Natural killer cell (primary cell): Measurements from ENCODE around the gene OR2AE1. TPM values are rescaled to one million over a fixed set of nuclear protein-coding genes. Genes with fewer than 3 reads are reported as not detected.

Experiments used
- ATAC-seq, 3 donors: fragments of 150-1000 bp in 2 of 3; fragments of 200-7000 bp in 1 of 3; cut with Tn5 transposase; 1 replicate in 1 of 3; 2 replicates in 2 of 3; pipeline ENCODE4 v1.10.0; 2021; ENCODE audit warnings: mild to moderate bottlenecking in 2 of 3, moderate library complexity in 2 of 3
- DNase-seq, 2 donors: peaks; one replicate each; pipeline versions ENCODE4 v3.0.0 to v3.0.0-alpha.2; 2013 to 2021; ENCODE audit warnings: mixed read lengths in 1 of 2
- H3K27ac ChIP-seq: one replicate; pipeline ENCODE4 v1.5.1; 2013; ENCODE audit warnings: mild to moderate bottlenecking, low read length
- H3K27me3 ChIP-seq: one replicate; pipeline ENCODE4 v1.6.1; 2013; ENCODE audit warnings: low read length; ENCODE audit not compliant: control insufficient read depth, insufficient read depth
- H3K36me3 ChIP-seq: one replicate; pipeline ENCODE4 v1.6.1; 2013; ENCODE audit warnings: low read length; ENCODE audit not compliant: control insufficient read depth, insufficient read depth
- H3K4me1 ChIP-seq: one replicate; pipeline ENCODE4 v1.6.1; 2013; ENCODE audit warnings: low read length; ENCODE audit not compliant: control insufficient read depth, insufficient read depth
- H3K4me3 ChIP-seq: one replicate; pipeline ENCODE4 v1.5.1; 2013; ENCODE audit warnings: low read length
- H3K9me3 ChIP-seq: one replicate; pipeline ENCODE4 v1.6.1; 2013; ENCODE audit warnings: low read length; ENCODE audit not compliant: control insufficient read depth, insufficient read depth
- H3K27ac Mint-ChIP-seq, 2 donors: one replicate each; pipeline ENCODE4 v1.8.0; 2022; ENCODE audit warnings: mild to moderate bottlenecking in 2 of 2, mixed read lengths in 2 of 2, moderate library complexity in 1 of 2
- H3K27me3 Mint-ChIP-seq, 2 donors: one replicate each; pipeline ENCODE4 v1.8.0; 2022; ENCODE audit warnings: low read depth in 2 of 2, mixed read lengths in 2 of 2
- H3K36me3 Mint-ChIP-seq: one replicate; pipeline ENCODE4 v1.8.0; 2022; ENCODE audit warnings: mixed read lengths
- H3K4me1 Mint-ChIP-seq, 2 donors: one replicate each; pipeline ENCODE4 v1.8.0; 2022; ENCODE audit warnings: mixed read lengths in 2 of 2
- H3K4me3 Mint-ChIP-seq: one replicate; pipeline ENCODE4 v1.8.0; 2022; ENCODE audit warnings: mild to moderate bottlenecking, moderate library complexity, mixed read lengths
- H3K9me3 Mint-ChIP-seq, 2 donors: one replicate each; pipeline ENCODE4 v1.8.0; 2022; ENCODE audit warnings: mixed read lengths in 2 of 2
- WGBS: methylation state at CpG from one replicate; pipeline ENCODE4 v1.1.7; 2013; ENCODE audit warnings: missing lambda C conversion rate; ENCODE audit not compliant: insufficient coverage; 5-methylcytosine and 5-hydroxymethylcytosine counted together
- intact Hi-C: fragments of 100-400 bp; cut with micrococcal nuclease; formaldehyde crosslinking; loops from one replicate; pipeline ENCODE4 v1.14.2; 2022
- total RNA-seq, 4 donors: library from RNA; stranded (reverse); fragments of 120-200 nt in 1 of 4; gene quantifications; one replicate each; pipeline versions ENCODE4 v1.2.3 to v1.2.4, GENCODE V29; 2013 to 2022
- TF ChIP-seq, protein P1 (sequence below): fragments of 200-600 bp; IDR thresholded peaks from one replicate; pipeline ENCODE4 v1.8.0; 2022; ENCODE audit warnings: antibody characterized with exemption

OR2AE1 gene
- total RNA-seq, 3 donors from 2014 or later (not counting 1 experiment from before 2014, with no cell fraction given) = not detected

DNA sequence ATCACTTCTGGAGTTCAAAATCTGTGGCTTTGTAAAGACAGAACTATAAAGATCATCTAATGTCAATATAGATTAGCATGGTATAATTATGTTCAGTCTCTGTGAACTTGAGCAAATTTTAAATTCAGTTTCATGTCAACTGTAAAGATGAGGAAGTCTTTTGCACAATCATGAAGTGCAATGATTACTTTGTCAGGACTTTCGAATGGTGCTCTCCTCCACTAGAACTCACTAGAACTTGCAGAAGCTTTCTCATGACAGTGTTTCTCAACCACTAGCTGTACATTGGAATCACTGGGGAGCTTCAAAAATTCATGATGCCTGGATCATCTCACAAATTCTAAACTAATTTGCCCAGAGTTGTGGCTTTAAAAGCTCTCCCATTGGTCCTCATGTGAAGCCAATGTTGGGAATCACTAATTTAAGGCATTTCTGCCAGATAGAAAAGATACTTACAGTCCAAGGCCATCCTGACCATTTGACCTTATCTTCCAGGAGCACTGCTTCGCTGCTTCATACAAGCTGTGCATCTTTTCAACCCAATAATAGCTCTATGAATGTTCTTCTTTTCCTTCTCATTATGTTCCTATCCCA is 12.9 kb downstream of the OR2AE1 start:
- Histone ChIP-seq H3K27me3 (peaks cover 5% of the 10 kb centered on the region), H3K4me3 (no peak overlapping the region), H3K4me1 (no peaks in the 10 kb centered on the region), H3K9me3 (no peaks in the 10 kb centered on the region), H3K36me3 (no peaks in the 10 kb centered on the region), H3K27ac (no peak overlapping the region)
- Mint-ChIP-seq H3K27me3 (peaks cover 21 to 32% of the 10 kb centered on the region in 2 donors), H3K9me3 (peaks cover 4% of the 10 kb centered on the region in 2 donors), H3K4me1 (no peaks in the 10 kb centered on the region), H3K27ac (no peak overlapping the region), H3K4me3 (no peak overlapping the region), H3K36me3 (no peaks in the 10 kb centered on the region)
- TF ChIP-seq, protein P1, sequence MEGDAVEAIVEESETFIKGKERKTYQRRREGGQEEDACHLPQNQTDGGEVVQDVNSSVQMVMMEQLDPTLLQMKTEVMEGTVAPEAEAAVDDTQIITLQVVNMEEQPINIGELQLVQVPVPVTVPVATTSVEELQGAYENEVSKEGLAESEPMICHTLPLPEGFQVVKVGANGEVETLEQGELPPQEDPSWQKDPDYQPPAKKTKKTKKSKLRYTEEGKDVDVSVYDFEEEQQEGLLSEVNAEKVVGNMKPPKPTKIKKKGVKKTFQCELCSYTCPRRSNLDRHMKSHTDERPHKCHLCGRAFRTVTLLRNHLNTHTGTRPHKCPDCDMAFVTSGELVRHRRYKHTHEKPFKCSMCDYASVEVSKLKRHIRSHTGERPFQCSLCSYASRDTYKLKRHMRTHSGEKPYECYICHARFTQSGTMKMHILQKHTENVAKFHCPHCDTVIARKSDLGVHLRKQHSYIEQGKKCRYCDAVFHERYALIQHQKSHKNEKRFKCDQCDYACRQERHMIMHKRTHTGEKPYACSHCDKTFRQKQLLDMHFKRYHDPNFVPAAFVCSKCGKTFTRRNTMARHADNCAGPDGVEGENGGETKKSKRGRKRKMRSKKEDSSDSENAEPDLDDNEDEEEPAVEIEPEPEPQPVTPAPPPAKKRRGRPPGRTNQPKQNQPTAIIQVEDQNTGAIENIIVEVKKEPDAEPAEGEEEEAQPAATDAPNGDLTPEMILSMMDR = no peak
- intact Hi-C loops = no loop called here
- ATAC-seq = no peak
- 58% methylated on average over 2 of the region's 2 CpGs for WGBS
- DNase-seq = no peak

DNA sequence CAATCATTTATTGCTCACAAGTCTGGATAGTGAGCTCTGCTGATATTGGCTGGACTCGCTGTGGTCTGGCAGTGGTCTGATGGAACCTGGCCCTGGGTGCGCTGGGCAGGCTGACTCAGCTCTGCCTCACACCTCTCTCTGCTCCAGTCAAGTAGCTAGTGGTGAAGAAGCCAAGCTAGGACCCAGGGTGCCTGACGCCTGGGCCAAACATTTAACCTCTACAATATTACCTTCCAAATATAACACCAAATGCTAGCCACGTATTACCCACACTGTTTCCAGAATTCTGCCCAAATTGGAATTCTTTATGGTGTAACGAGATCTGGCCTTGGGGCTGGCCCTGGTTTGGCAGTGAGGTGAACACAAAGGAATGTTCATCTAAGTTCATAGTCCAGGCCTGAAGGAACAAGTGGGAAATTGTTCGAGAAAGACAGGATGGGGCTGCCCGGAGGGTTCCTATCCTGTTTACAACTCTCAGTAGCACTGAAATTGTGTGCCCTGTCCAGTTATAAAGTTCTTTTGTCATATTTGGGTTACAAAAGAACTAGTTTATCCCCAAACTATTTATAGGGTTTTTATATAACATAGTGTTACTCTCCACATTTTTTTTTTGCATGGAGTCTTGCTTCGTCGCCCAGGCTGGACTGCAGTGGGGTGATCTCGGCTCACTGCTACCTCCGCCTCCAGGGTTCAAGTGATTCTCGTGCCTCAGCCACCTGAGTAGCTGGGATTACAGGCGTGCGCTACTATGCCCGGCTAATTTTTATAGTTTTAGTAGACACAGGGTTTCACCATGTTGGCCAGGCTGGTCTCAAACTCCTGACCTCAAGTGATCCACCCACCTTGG is 16.3 kb downstream of the OR2AE1 start:
- Mint-ChIP-seq H3K36me3 (no peaks in the 10 kb centered on the region), H3K4me3 (no peak overlapping the region), H3K4me1 (no peaks in the 10 kb centered on the region), H3K27ac (no peak overlapping the region), H3K9me3 (no peaks in the 10 kb centered on the region), H3K27me3 (peaks cover 19 to 25% of the 10 kb centered on the region in 2 donors)
- 88% methylated on average over 15 of the region's 15 CpGs for WGBS
- intact Hi-C loops = no loop called here
- Histone ChIP-seq H3K4me3 (no peak overlapping the region), H3K4me1 (no peaks in the 10 kb centered on the region), H3K27ac (no peak overlapping the region), H3K27me3 (peaks cover 3% of the 10 kb centered on the region), H3K36me3 (no peaks in the 10 kb centered on the region), H3K9me3 (no peaks in the 10 kb centered on the region)
- no peak for ATAC-seq
- TF ChIP-seq, protein P1 = no peak
- no peak for DNase-seq

DNA sequence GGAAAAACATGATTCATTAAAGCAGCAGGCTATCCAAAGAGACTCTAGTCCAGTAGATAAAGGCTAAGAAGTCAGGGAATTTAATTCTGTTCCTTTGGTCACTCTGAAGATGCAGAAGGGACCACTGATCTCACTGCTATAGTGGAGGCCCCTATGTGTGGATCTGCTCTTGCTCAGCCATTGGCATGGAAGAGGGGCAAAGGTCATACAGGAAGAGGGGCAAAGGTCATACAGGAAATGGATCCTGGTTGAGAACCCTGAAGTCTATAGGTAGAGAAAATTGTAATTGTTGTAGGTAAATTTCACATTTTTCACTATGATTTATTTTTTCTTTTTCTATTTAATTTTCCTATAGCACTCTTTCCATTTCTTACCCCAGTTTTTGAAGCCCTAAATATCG is 21.6 kb downstream of the OR2AE1 start:
- H3K4me3 Mint-ChIP-seq = no peak overlapping the region
- H3K4me1 Mint-ChIP-seq = no peaks in the 10 kb centered on the region
- no peaks in the 10 kb centered on the region for H3K36me3 Mint-ChIP-seq
- Histone ChIP-seq H3K9me3 (no peaks in the 10 kb centered on the region), H3K27ac (no peak overlapping the region), H3K4me3 (no peak overlapping the region), H3K27me3 (peaks cover 2% of the 10 kb centered on the region), H3K4me1 (no peaks in the 10 kb centered on the region), H3K36me3 (no peaks in the 10 kb centered on the region)
- no peak for ATAC-seq
- intact Hi-C loops = no loop called here
- TF ChIP-seq, protein P1 = no peak
- H3K27ac Mint-ChIP-seq = no peak overlapping the region
- no peaks in the 10 kb centered on the region for H3K9me3 Mint-ChIP-seq
- WGBS = 80% methylated on average over 1 of the region's 1 CpG
- no peak for DNase-seq
- peaks cover 28 to 33% of the 10 kb centered on the region in 2 donors for H3K27me3 Mint-ChIP-seq
